BLaER1 treated with 17β-estradiol and CSF1 and Interleukin-3, amounts not matched to agents 10 nM and 100 nM (cell line): ENCODE data around the gene CLIC5.

Experiments used
- H3K27ac ChIP-seq, 11 experiments: shearing (Covaris generic); formaldehyde crosslinking; 2 replicates each; pipeline ENCODE4 v1.8.1; 2022
- H3K27me3 ChIP-seq, 11 experiments: shearing (Covaris generic); formaldehyde crosslinking; 2 replicates each; pipeline ENCODE4 v1.8.1; 2022
- H3K36me3 ChIP-seq, 11 experiments: shearing (Covaris generic); formaldehyde crosslinking; 2 replicates each; pipeline ENCODE4 v1.8.1; 2022
- H3K4me1 ChIP-seq, 10 experiments: shearing (Covaris generic); formaldehyde crosslinking; 2 replicates each; pipeline ENCODE4 v1.8.1; 2022
- H3K4me2 ChIP-seq, 11 experiments: shearing (Covaris generic); formaldehyde crosslinking; 2 replicates each; pipeline ENCODE4 v1.8.1; 2022
- H3K4me3 ChIP-seq, 10 experiments: shearing (Covaris generic); formaldehyde crosslinking; 2 replicates each; pipeline ENCODE4 v1.8.1; 2022
- H3K9ac ChIP-seq, 11 experiments: shearing (Covaris generic); formaldehyde crosslinking; 2 replicates each; pipeline ENCODE4 v1.8.1; 2022
- H3K9me3 ChIP-seq, 11 experiments: shearing (Covaris generic); formaldehyde crosslinking; replicated peaks in 1 of 11; 2 replicates each; pipeline ENCODE4 v1.8.1; 2022
- H4K20me1 ChIP-seq, 11 experiments: shearing (Covaris generic); formaldehyde crosslinking; 2 replicates each; pipeline ENCODE4 v1.8.1; 2022
- Cebpa-rat ChIP-seq, 11 experiments: shearing (Covaris generic); IDR thresholded peaks; 2 replicates each; pipeline ENCODE4 v1.8.1; 2022

CLIC5 gene

DNA sequence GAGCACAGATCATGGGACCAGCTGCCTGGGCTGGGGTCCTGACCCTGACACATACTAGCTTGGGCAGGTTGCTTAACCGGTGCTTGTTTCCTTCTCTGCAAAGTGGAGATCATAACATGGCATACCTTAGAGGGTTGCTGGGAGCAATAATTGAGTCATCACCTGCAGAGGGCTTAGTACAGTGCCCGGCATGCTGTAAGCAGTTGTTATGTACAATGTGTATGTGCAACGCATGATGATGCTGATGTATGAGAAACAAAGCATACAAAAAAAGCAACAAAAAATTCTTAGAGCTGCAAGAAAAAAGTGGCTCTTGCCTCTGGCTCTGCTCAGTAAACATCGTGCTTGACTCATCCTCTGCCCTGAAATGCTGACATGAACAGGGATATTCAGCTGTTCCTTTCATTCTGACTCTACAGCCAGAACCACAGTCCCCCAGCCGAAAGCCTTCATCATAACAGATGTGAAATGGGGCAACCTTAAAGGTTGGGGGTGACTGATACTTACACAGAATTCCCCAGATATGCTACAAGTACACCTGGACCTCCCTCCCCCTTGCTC, 91.7 kb downstream of the CLIC5 start:
- H3K27ac ChIP-seq = no peak overlapping the region
- no peaks in the 10 kb centered on the region for H3K27me3 ChIP-seq
- no peak overlapping the region for H3K4me2 ChIP-seq
- H3K4me1 ChIP-seq = no peaks in the 10 kb centered on the region
- H3K36me3 ChIP-seq = no peaks in the 10 kb centered on the region
- TF ChIP-seq Cebpa-rat (IDR thresholded peaks at IDR 0.05) = no peak
- H4K20me1 ChIP-seq = no peaks in the 10 kb centered on the region
- H3K9me3 ChIP-seq = no peaks in the 10 kb centered on the region
- 0 out of 22 replicates have a peak overlapping the region, but pooled peaks of 1 of the 11 experiments have one; percentile 24 for H3K9ac ChIP-seq
- H3K4me3 ChIP-seq = no peak overlapping the region

DNA sequence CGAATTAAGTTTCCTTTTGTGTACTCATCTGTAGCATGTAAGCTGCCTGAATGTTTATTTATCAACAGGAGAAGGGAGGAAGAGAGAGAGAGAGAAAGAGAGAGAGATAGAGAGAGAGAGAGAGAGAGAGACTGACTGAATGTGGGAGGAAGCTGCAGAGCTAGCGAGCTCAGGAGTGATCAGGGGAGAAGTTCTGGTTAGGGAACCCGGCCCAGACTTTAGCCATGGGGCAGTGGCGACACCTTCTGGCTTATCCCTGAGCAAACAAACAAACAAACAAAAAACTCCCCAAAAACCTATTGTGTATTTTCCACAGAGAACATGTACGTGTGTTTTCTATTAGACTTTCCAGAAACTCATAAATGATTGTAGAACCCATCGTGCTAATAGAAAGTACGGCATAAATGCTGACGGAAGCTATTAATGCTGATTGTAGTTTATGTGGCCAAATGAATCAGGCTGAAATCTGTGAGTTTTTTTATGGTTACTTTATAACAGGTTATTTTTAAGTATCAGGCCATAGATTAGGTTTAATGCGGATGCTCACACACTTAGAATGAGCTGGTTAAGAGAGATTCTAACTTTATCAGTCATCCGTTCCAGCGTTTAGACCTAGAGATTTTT, 92.8 kb downstream of the CLIC5 start:
- Histone ChIP-seq H3K36me3 (no peaks in the 10 kb centered on the region), H3K9me3 (no peaks in the 10 kb centered on the region), H3K27me3 (no peaks in the 10 kb centered on the region), H3K4me1 (no peaks in the 10 kb centered on the region), H4K20me1 (no peaks in the 10 kb centered on the region), H3K27ac (no peak overlapping the region), H3K4me2 (no peak overlapping the region), H3K4me3 (no peak overlapping the region), H3K9ac (no peak overlapping the region)
- no peak for TF ChIP-seq Cebpa-rat (IDR thresholded peaks at IDR 0.05)

DNA sequence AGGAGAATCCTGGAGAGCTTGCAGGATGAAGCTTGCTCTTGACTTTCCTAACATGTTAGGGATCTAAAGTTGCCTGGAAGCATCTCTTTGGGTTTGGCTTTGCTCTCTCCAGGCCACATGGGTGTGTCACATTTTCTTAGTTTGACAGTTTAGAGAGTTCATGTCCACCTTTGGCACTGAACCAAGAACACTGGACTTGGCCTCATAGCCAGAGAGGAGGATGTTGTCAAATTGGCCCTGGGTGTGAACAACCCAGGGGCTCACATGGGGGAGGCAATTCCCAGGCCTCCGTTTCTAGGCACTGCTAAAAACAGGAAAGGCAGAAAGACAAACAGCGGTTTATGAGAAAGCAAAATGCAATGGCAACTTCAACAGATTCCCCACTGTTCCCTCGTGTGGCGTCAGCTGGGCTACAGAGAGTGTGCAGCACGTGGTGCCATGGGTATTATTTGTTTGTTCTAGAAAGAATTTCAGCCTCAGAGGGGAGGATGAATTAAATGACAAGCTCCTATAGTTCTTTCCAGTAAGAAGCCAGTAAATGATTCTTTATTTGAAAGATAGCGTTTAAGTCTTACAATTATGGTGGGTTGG, 93.9 kb downstream of the CLIC5 start:
- Histone ChIP-seq H3K9me3 (no peaks in the 10 kb centered on the region), H3K27me3 (no peaks in the 10 kb centered on the region), H3K9ac (no peak overlapping the region), H3K4me2 (no peak overlapping the region), H3K36me3 (no peaks in the 10 kb centered on the region), H4K20me1 (no peaks in the 10 kb centered on the region), H3K4me1 (no peaks in the 10 kb centered on the region), H3K27ac (no peak overlapping the region), H3K4me3 (no peak overlapping the region)
- no peak for TF ChIP-seq Cebpa-rat (IDR thresholded peaks at IDR 0.05)

DNA sequence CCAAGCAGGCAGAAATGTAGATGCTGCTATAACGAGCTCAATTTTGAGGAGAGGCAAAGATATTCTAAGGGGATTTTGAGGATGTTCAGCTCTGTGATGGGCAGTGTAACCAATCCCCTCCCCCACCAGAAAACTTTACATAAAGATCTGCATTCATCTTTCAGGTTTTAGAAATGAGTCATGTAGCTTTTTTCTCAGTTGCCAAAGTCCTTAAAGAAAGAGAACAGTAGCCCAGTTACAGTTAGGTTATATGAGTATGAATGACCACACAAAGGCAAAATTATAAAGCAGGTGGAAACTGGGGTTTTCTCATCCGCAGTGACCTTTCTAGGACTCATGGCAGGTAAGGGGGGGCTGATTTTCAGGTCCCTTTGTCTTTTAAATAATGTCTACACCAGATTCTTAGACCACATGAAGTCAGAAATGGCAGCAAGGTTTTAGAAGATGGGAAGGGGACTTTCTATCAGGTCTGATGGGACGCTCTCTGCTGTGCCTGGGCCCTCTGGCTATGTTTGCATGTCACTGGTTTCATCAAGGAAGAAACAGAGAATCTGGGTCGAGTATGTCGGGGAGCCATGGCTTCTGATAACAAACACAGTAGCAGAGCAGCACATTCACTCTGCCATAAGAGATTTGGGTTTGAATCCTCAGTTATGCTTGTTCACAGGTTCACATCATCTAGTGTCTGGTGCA, 94.7 kb downstream of the CLIC5 start:
- H3K27ac ChIP-seq = no peak overlapping the region
- H3K4me2 ChIP-seq = no peak overlapping the region
- H3K27me3 ChIP-seq = no peaks in the 10 kb centered on the region
- no peak overlapping the region for H3K4me3 ChIP-seq
- H3K36me3 ChIP-seq = no peaks in the 10 kb centered on the region
- no peak overlapping the region for H3K9ac ChIP-seq
- no peaks in the 10 kb centered on the region for H3K4me1 ChIP-seq
- H3K9me3 ChIP-seq = no peaks in the 10 kb centered on the region
- H4K20me1 ChIP-seq = no peaks in the 10 kb centered on the region
- TF ChIP-seq Cebpa-rat (IDR thresholded peaks at IDR 0.05) = no peak

DNA sequence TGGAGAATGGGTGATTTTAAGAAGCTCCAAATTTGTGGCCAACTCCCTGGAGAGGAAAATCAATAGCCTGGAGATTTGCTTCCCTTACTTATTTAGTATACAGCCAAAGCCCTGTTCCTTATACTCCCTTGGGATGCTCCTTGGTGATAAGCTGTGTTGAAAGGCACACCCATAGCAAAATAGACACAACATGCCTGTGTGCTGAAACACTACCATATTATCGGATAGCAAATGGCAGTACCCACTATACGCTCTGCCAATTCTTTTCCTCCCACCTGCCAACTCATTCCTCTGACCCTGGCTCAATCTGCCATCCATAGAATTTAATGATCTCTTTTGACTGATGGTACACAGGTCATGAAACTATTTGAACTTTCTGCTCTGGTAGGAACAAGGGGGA, 98.2 kb downstream of the CLIC5 start:
- H4K20me1 ChIP-seq = no peaks in the 10 kb centered on the region
- no peaks in the 10 kb centered on the region for H3K27me3 ChIP-seq
- H3K27ac ChIP-seq = no peak overlapping the region
- no peak overlapping the region for H3K4me3 ChIP-seq
- no peak overlapping the region for H3K4me2 ChIP-seq
- H3K4me1 ChIP-seq = no peaks in the 10 kb centered on the region
- no peaks in the 10 kb centered on the region for H3K36me3 ChIP-seq
- H3K9ac ChIP-seq = no peak overlapping the region
- no peaks in the 10 kb centered on the region for H3K9me3 ChIP-seq
- TF ChIP-seq Cebpa-rat (IDR thresholded peaks at IDR 0.05) = no peak

DNA sequence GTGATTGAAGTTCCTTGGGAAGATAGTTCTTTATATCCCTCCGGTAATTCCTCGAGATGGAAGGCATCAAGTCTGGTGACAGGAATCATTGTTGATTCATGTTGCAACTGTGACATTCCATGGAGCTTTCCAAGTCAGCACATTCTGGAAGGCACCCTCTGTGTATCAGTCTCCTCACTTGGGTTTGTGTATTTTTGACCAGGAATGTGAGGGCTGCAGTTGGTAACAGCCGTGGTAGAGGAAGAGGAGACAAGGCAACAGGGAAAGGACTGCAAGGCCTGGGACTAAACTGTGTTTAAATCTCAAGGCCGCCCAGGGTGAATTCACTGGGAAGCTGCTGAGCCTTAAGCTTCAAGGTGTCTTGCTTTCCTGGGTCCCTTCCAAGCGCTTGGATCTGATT, 99.0 kb downstream of the CLIC5 start:
- Histone ChIP-seq H3K27me3 (no peaks in the 10 kb centered on the region), H3K27ac (no peak overlapping the region), H3K4me1 (no peaks in the 10 kb centered on the region), H3K4me3 (no peak overlapping the region), H3K36me3 (no peaks in the 10 kb centered on the region), H3K4me2 (no peak overlapping the region), H4K20me1 (no peaks in the 10 kb centered on the region), H3K9ac (no peak overlapping the region), H3K9me3 (no peaks in the 10 kb centered on the region)
- TF ChIP-seq Cebpa-rat (IDR thresholded peaks at IDR 0.05) = no peak

DNA sequence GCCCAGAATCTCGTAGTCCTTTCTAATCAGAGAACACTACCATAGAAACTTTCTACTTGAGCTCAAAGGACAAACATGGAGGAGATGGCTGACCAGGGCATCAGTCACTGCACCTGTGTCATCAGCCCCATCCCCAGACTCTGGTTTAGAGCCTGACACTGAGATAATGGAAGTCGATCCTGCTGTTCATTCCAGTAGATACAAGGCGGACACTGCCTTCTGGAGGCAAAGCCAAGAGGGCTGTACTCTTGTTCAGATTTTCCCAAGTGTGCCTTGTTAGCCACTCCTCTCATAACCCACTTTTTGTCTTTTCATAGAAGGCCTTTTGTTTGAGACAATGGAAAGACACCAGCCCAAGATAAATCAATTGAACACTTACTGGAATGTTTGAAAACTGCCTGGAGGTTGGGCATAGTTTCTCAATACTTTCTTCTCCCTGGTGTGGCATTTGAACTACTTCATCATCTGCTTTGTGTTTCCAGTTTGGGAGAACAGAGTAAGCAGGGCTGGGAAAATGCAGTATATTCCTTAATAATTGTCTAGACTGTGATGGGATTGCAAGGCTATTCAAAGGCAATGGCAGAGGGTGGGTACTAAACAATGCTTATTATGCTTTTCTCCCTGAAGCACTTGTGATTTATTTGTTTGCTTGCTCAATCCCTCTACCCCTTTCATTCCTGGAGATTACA, 99.7 kb downstream of the CLIC5 start:
- H3K27ac ChIP-seq = no peak overlapping the region
- H3K4me1 ChIP-seq = no peaks in the 10 kb centered on the region
- H4K20me1 ChIP-seq = no peaks in the 10 kb centered on the region
- no peak overlapping the region for H3K4me2 ChIP-seq
- no peaks in the 10 kb centered on the region for H3K9me3 ChIP-seq
- no peak overlapping the region for H3K4me3 ChIP-seq
- no peaks in the 10 kb centered on the region for H3K27me3 ChIP-seq
- TF ChIP-seq Cebpa-rat (IDR thresholded peaks at IDR 0.05) = no peak
- no peaks in the 10 kb centered on the region for H3K36me3 ChIP-seq
- no peak overlapping the region for H3K9ac ChIP-seq

DNA sequence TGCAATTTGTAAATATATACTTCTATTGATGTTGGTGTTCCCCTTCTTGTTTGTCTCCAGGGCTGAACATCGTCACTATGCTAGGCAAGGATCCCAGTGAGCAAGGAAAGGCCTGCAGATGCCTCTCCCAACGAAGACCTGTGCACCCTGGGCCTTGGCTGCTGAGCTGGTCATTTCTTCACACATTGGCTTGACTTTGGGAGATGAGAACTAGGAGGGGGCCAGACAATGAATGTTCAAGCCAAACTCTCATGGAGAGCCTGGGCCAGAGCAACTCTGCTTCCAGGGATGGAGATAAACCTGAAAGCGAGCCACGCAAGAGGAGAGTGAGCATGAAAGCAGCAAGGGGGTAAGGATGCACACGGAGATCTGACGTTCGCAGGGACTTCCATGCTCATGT, 104.0 kb downstream of the CLIC5 start:
- H3K4me2 ChIP-seq = no peak overlapping the region
- H3K27ac ChIP-seq = no peak overlapping the region
- no peaks in the 10 kb centered on the region for H4K20me1 ChIP-seq
- H3K9me3 ChIP-seq = peaks cover 0 to 3% (median 0%) of the 10 kb centered on the region in 11 experiments; a peak in 1 of 22 replicates
- no peak for TF ChIP-seq Cebpa-rat (IDR thresholded peaks at IDR 0.05)
- no peaks in the 10 kb centered on the region for H3K27me3 ChIP-seq
- H3K9ac ChIP-seq = no peak overlapping the region
- H3K4me1 ChIP-seq = no peaks in the 10 kb centered on the region
- H3K36me3 ChIP-seq = no peaks in the 10 kb centered on the region
- no peak overlapping the region for H3K4me3 ChIP-seq

DNA sequence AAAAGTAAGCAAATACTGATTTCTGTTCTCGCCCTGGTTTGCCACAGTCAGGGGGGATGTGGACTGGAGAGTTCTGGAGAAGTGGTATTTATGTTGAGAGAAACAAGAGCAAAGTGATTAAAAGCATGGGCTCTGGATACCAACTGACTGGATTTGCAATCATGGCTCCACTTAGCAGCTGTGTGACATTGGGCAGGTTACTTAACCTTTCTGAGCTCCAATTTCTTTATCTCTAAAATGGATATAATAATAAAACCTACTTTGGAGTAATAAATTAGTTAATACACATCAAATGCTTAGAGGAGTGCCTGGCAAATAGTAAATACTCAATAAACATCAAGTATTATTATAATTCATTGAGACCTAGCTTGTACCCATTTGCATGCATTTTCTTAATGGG, 111.7 kb downstream of the CLIC5 start:
- no peaks in the 10 kb centered on the region for H4K20me1 ChIP-seq
- H3K4me2 ChIP-seq = no peak overlapping the region
- H3K36me3 ChIP-seq = no peaks in the 10 kb centered on the region
- TF ChIP-seq Cebpa-rat (IDR thresholded peaks at IDR 0.05) = no peak
- peaks cover 0 to 3% (median 0%) of the 10 kb centered on the region in 11 experiments; a peak in 1 of 22 replicates for H3K9me3 ChIP-seq
- no peak overlapping the region for H3K4me3 ChIP-seq
- H3K4me1 ChIP-seq = peaks cover 0 to 12% (median 0%) of the 10 kb centered on the region in 10 experiments; a peak in 5 of 20 replicates
- no peak overlapping the region for H3K27ac ChIP-seq
- H3K9ac ChIP-seq = no peak overlapping the region
- H3K27me3 ChIP-seq = no peaks in the 10 kb centered on the region
